Neural cell (in vitro differentiated cells): ENCODE data around the gene ZNF638. TPM values are rescaled to one million over a fixed set of nuclear protein-coding genes. Genes with fewer than 3 reads are reported as not detected.
A peak's percentile ranks its signal among the peaks of the same experiment; 100 is the strongest.

Source experiments
- H2AFZ ChIP-seq: fragments of 200-600, 300-800 bp; sonication (generic), shearing (Covaris generic); 2 replicates; pipeline ENCODE4 v1.6.0; 2014; ENCODE audit warnings: low read depth, mild to moderate bottlenecking, antibody characterized with exemption, low read length, moderate library complexity
- H3F3A ChIP-seq: fragments of 200-600 bp; shearing (Covaris generic); 2 replicates; pipeline ENCODE4 v1.6.1; 2016; ENCODE audit warnings: mild to moderate bottlenecking, moderate library complexity, mixed read lengths, antibody characterized with exemption, low read length; ENCODE audit not compliant: insufficient read depth, poor library complexity, severe bottlenecking
- H3K27ac ChIP-seq: fragments of 200-600, 300-800 bp; sonication (generic), shearing (Covaris generic); 2 replicates; pipeline ENCODE4 v1.5.1; 2014; ENCODE audit warnings: mild to moderate bottlenecking, low read length, moderate library complexity
- H3K27me3 ChIP-seq: fragments of 300-800, 200-600 bp; sonication (generic), shearing (Covaris generic); 2 replicates; pipeline ENCODE4 v1.6.0; 2014; ENCODE audit warnings: mild to moderate bottlenecking, low read depth, low read length, moderate library complexity; ENCODE audit not compliant: insufficient read depth
- H3K36me3 ChIP-seq: fragments of 300-800, 200-600 bp; sonication (generic), shearing (Covaris generic); 2 replicates; pipeline ENCODE4 v1.5.1; 2014; ENCODE audit warnings: mild to moderate bottlenecking, antibody characterized with exemption, low read length, moderate library complexity; ENCODE audit not compliant: insufficient read depth
- H3K4me2 ChIP-seq: fragments of 300-800, 200-600 bp; sonication (generic), shearing (Covaris generic); 2 replicates; pipeline ENCODE4 v1.6.0; 2014; ENCODE audit warnings: mild to moderate bottlenecking, low read length
- H3K4me3 ChIP-seq: fragments of 300-800, 200-600 bp; sonication (generic), shearing (Covaris generic); 2 replicates; pipeline ENCODE4 v1.5.1; 2014; ENCODE audit warnings: mild to moderate bottlenecking, low read length, moderate library complexity
- H3K79me2 ChIP-seq: fragments of 200-600 bp; shearing (Covaris generic); replicated peaks from 2 replicates; pipeline ENCODE4 v1.6.0; 2014; ENCODE audit warnings: mild to moderate bottlenecking, low read length, moderate library complexity; ENCODE audit not compliant: insufficient read depth
- H3K9ac ChIP-seq: fragments of 300-800, 200-600 bp; sonication (generic), shearing (Covaris generic); 2 replicates; pipeline ENCODE4 v1.6.1; 2016; ENCODE audit warnings: mild to moderate bottlenecking, low read length, mixed read lengths
- H3K9me2 ChIP-seq: fragments of 200-600 bp; shearing (Covaris generic); 2 replicates; pipeline ENCODE4 v1.6.1; 2016; ENCODE audit warnings: mild to moderate bottlenecking, low read length, mixed read lengths; ENCODE audit not compliant: insufficient read depth
- H3K9me3 ChIP-seq: fragments of 200-600, 300-800 bp; sonication (generic), shearing (Covaris generic); 2 replicates; pipeline ENCODE4 v1.6.1; 2016; ENCODE audit warnings: mild to moderate bottlenecking, mixed run types, low read length, moderate library complexity, mixed read lengths
- H4K20me1 ChIP-seq: fragments of 200-600 bp; shearing (Covaris generic); 2 replicates; pipeline ENCODE4 v1.6.1; 2016; ENCODE audit warnings: mild to moderate bottlenecking, mixed run types; ENCODE audit not compliant: insufficient read depth
- EP300 ChIP-seq: fragments of 450-650 bp; conservative IDR thresholded peaks from 2 replicates; pipeline ENCODE4 v1.6.1; 2014; ENCODE audit warnings: antibody characterized with exemption, mild to moderate bottlenecking, moderate library complexity; ENCODE audit not compliant: poor library complexity, severe bottlenecking
- EZH2 ChIP-seq: fragments of 200-600, 300-800 bp; shearing (Covaris generic), sonication (generic); IDR thresholded peaks from 2 replicates; pipeline ENCODE4 v1.6.1; 2014; ENCODE audit warnings: antibody characterized with exemption, low read length, borderline replicate concordance, mild to moderate bottlenecking; ENCODE audit not compliant: insufficient read depth, poor library complexity, severe bottlenecking
- POLR2AphosphoS5 ChIP-seq: IDR thresholded peaks from 2 replicates; pipeline ENCODE4 v1.6.1; 2012
- RAD21 ChIP-seq: fragments of 450-650 bp; conservative IDR thresholded peaks from 2 replicates; pipeline ENCODE4 v1.6.1; 2014; ENCODE audit warnings: antibody characterized with exemption, mild to moderate bottlenecking, moderate library complexity
- REST ChIP-seq: IDR thresholded peaks from 2 replicates; pipeline ENCODE4 v1.6.1; 2012; ENCODE audit warnings: borderline replicate concordance
- SMC3 ChIP-seq: fragments of 450-650 bp; conservative IDR thresholded peaks from 2 replicates; pipeline ENCODE4 v1.6.1; 2014; ENCODE audit warnings: antibody characterized with exemption, mild to moderate bottlenecking, moderate library complexity; ENCODE audit not compliant: poor library complexity
- polyA plus RNA-seq: library from polyadenylated mRNA; depleted of rRNA; stranded (reverse); fragments of >200 nt; gene quantifications from 2 replicates; pipeline ENCODE4 v1.2.3, GENCODE V29; 2014

ZNF638 gene
- polyA plus RNA-seq, 1 donor from 2014 or later = 308 TPM

GRCh38 chr2:71467180-71467815, 135.7 kb downstream of the ZNF638 start:
- Histone ChIP-seq H3K27me3 (peaks cover 66% of the 10 kb centered on the region), H3K27ac (no peak overlapping the region), H3K9me3 (no peaks in the 10 kb centered on the region), H3K4me3 (peak overlapping the region; percentile 74), H3K4me2 (peak overlapping the region; percentile 62), H2AFZ (no peak overlapping the region), H3F3A (no peaks in the 10 kb centered on the region), H3K9ac (no peak overlapping the region), H4K20me1 (no peaks in the 10 kb centered on the region), H3K79me2 (no peaks in the 10 kb centered on the region), H3K9me2 (no peaks in the 10 kb centered on the region), H3K36me3 (no peaks in the 10 kb centered on the region)
- TF ChIP-seq REST = no peak

DNA sequence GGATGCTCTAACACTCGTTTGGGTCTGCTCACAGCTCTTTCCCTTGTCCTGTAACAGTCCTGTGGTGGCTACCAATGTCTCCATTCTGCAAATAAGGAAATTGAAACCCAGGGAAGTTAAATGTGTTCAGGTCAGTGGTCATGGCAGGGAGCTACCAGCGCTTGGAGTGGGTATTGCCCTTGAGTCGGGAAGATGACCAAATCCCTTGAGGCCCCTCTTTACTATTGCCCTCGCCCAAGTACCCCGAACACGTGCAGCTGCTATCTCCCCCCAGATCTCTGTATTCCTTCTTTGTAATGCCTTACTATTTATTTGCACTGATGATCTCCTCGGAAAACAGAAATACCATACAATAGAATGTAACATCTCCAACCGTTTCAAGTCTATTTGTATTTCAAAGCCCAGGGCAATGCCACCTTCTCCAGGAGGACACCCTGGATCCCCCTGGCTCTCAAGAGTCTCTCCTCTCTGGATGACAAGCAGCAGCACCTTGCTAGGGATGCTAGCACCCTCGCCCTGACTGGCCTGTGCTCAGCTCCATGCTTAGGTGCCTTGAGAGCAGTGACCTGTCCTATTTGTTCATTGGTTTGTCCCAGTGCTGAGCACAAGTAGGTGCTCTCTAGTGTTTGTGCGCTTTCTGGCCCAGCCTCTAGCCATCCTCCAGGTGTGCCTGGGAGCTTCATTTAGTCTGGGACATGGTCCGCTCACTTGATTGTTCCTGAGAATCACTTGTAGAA, 136.9 kb downstream of the ZNF638 start:
- H3K27me3 ChIP-seq = peaks cover 64% of the 10 kb centered on the region
- no peaks in the 10 kb centered on the region for H3K9me2 ChIP-seq
- no peak overlapping the region for H3K27ac ChIP-seq
- H3K9me3 ChIP-seq = no peaks in the 10 kb centered on the region
- no peaks in the 10 kb centered on the region for H3F3A ChIP-seq
- no peak overlapping the region for H3K4me3 ChIP-seq
- H3K36me3 ChIP-seq = no peaks in the 10 kb centered on the region
- H4K20me1 ChIP-seq = no peaks in the 10 kb centered on the region
- H3K4me2 ChIP-seq = no peak overlapping the region
- no peak overlapping the region for H2AFZ ChIP-seq
- TF ChIP-seq POLR2AphosphoS5 = no peak
- no peak for TF ChIP-seq REST
- TF ChIP-seq SMC3 = no peak
- no peak for TF ChIP-seq RAD21
- no peak for TF ChIP-seq EP300
- TF ChIP-seq EZH2 = no peak
- H3K79me2 ChIP-seq = no peaks in the 10 kb centered on the region
- H3K9ac ChIP-seq = no peak overlapping the region
